NCI-H2227 treated with DMSO at 0.1 percent for 48 hours (cell line): ENCODE measurements around the gene CCDC110.
"Not testable (repeated sequence)": the region's sequence is repeated elsewhere in the genome, so short reads cannot be mapped to it uniquely, and the experiment has no call there.

ENCODE experiments used
- DNase-seq: peaks from one replicate; lab custom pipeline; 2025; lab: John Stamatoyannopoulos, UW

Gene CCDC110

GRCh38 chr4:185471235-185472102 is at the start of gene CCDC110:
TSS of gene CCDC110 (minus strand) at chr4:185471733. CDS start at chr4:185471683, 50 bp downstream.
- peak; percentile 80 for DNase-seq

DNA sequence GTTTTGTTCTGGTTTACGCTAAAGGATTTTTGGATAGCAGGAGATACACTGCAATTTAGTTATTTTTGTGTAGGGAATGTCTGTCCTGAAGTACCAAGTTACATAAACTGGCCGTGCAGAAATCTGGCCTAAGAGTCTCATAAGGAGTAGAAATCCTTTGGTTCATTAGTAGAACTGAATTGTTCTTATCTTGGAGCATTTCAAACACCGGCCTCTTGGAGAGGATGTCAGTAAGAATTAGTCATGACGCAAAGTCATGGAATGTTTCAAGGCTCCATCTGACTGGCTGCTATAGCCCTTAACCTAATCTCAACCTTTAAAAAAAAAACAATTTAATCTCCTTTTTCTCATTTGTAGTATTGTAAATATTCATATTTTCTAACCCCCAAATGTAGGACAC is 48.6 kb upstream of the CCDC110 start:
- no peak for DNase-seq

GRCh38 chr4:185518494-185518893 is 47.0 kb upstream of the CCDC110 start:
- DNase-seq, result no peak

DNA sequence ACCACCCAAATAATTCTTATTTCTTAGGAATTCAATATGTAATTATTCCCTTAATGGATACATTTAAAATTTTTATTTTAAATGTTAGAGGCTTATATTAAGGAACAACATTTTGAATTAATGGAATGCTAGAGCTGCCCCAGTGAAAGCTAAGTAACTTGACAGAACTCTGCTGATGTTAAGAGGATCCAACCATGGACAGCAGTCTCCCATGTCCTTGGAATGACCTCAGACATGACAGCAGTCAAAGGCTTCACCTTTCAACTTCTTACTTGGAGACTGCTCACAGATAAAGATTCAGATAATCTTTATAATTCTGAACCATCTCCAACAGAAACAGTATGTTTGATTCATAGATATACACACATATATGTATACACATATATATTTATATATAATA is 46.5 kb upstream of the CCDC110 start:
- DNase-seq, result no peak

- no peak for DNase-seq
These were observed 43.7 kb upstream of the CCDC110 start for GRCh38 chr4:185515248-185515647.

- DNase-seq, result no peak
These were observed 42.7 kb upstream of the CCDC110 start for GRCh38 chr4:185514182-185514697.

DNA sequence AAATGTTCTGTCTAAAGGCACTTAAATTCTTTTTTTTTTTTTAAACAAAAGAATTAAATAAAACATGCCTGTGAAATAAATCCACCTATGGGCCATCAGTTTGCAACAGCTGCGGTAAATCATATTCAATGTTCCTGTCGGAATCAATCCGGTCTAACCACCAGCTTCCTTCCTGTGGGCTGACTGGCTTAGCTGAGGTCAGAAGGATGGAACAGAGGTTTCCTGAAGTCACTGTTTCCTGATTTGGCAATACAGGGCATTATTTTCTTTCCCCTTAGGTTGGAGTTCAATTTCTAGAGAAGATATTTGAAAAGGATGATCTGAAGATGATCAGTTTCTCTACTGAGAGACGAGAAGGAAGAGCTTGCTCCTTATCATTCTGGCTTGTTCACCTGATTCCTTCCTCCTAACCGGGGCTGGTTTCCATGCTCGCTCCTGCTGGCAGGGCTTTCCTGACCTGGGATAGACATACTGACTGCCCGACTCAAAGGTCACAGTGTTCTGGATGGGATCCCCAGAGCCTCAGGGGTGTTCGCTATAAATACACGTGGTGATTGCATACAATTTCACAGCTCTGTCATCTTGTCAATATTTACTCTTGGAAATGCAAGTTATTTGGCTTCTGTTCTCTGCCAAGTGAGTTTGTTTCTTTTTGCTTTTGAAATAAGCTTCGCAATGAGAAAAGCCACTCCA is 42.1 kb upstream of the CCDC110 start:
- no peak for DNase-seq

GRCh38 chr4:185512516-185512915 is 41.0 kb upstream of the CCDC110 start:
- no peak for DNase-seq

DNA sequence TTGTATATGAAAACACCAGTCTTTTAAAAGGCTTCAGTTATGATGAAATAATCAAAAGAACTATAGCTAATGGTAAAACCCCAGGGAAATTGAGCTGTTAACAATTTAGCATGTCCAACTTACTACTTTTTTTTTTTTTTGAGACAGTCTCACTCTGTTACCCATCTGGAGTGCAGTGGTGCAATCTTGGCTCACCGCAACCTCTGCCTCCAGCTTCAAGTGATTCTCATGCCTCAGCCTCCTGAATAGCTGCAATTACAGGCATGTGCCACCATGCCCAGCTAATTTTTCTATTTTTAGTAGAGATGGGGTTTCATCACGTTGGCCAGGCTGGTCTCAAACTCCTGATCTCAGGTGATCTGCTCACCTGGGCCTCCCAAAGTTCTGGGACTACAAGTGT is 39.7 kb upstream of the CCDC110 start:
- not testable (repeated sequence) for DNase-seq

- DNase-seq, result no peak
These were observed 39.3 kb upstream of the CCDC110 start for GRCh38 chr4:185510806-185511205.

DNA sequence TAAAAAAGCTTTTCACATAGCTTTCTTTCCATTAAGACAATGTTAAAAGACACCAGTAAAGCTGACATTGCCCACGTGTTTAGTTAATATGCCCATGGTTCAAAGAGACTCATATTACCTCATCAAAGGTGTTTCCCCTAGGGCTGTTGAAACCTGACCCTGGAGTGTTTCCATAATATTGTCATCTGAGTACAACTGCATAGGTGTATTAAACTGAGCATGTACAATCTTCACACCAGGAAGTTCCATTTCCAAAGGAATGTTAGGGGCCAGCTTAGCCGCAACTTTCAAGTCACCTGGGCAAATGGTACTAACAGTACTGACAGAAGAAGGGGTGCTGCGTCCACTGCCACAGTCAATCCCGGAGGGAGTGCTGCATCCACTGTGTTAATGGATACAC is 36.6 kb upstream of the CCDC110 start:
- DNase-seq, result no peak

GRCh38 chr4:185506422-185506821 is 34.9 kb upstream of the CCDC110 start:
- DNase-seq, result no peak

GRCh38 chr4:185504098-185505047 is 32.8 kb upstream of the CCDC110 start:
- peak; percentile 11 for DNase-seq

- DNase-seq, result no peak
These were observed 30.9 kb upstream of the CCDC110 start for GRCh38 chr4:185502386-185502785.

GRCh38 chr4:185500576-185500975 is 29.0 kb upstream of the CCDC110 start:
- no peak for DNase-seq

GRCh38 chr4:185500035-185500434 is 28.5 kb upstream of the CCDC110 start:
- no peak for DNase-seq

DNA sequence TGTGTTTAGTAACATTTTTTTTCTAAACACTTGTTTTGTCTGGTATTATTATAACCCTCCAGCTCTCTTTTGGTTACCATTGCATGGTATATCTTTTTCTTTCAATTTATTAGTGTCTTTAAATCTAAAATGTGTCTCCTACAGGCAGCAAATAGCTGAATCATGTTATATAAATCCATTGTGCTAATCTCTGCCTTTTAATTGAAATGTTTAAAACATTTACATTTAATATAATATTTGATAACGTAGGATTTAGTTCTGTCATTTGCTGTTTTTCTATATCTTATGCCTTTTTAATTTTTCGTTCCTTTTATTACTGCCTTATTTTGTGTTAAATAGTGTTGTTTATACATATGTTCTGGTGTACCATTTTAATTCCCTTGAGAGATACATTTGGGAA is 17.1 kb upstream of the CCDC110 start:
- DNase-seq, result no peak

DNA sequence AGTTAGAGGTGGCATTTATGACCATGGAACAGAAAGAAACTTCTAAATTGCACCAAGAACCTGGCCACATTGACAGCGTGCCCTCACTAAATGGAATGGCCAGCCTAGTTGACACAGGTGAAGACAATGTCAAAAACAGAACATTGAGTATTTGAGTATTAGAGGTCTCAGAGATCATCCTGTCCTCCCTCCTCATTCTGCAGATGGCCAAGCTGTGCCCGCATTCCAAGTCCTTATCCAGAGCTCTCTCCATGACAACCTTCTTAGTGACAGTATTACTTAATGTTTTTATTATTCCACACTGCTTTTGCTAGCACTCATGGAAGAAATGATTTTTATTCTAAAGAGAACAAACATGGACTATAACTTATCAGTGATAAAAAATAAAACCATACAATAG is 9.9 kb upstream of the CCDC110 start:
- no peak for DNase-seq

DNA sequence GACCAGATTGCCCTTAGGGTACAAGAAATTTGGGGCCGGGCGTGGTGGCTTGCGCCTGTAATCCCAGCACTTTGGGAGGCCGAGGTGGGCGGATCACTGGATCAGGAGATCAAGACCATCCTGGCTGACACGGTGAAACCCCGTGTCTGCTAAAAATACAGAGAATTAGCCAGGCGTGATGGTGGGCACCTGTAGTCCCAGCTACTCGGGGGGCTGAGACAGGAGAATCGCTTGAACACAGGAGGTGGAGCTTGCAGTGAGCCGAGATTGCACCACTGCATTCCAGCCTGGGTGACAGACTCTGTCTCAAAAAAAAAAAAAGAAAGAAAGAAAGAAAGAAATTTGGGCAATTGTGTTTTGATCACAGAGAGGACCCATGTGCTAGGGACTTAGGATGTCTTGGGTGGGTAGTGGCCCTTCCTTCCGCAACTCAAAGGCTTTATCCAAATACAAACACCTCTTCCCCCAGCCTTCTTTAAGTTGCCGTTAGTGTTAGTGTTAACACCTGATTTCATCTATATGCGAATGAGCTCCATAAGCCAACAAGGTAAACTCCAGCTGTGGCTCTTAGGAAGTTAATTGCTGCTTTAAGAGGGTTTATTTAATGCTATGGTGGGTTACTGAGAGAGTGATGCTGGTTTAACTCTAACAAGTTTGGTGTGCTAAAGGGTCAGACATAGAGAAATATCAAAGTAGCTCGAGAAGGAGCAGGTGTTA is 8.6 kb upstream of the CCDC110 start:
- no peak for DNase-seq

- DNase-seq, result no peak
These were observed 8.0 kb upstream of the CCDC110 start for GRCh38 chr4:185479507-185479971.

- DNase-seq, result no peak
These were observed 1.7 kb upstream of the CCDC110 start for GRCh38 chr4:185473247-185473646.
